IMR-90 (cell line): ENCODE measurements around the gene RAB11FIP3. TPM values are rescaled to one million over a fixed set of nuclear protein-coding genes. Genes with fewer than 3 reads are reported as not detected.

ENCODE experiments used
- ATAC-seq: fragments of 200-7000 bp; cut with Tn5 transposase; 2 replicates; pipeline ENCODE4 v1.9.1; 2020; ENCODE audit warnings: low read depth, mild to moderate bottlenecking, moderate library complexity
- BruUV-seq: library from RNA; stranded (reverse); fragments of 400-500 nt; replicated peaks from 2 replicates; lab custom pipeline; 2021; lab: Mats Ljungman, UMichigan
- CTCF ChIA-PET: fragments of 300-600 bp; formaldehyde crosslinking; extraction: SDS; loops from one replicate; lab custom pipeline; 2021; ENCODE audit warnings: antibody characterized with exemption; lab: Yijun Ruan, JAX
- POLR2A ChIA-PET: fragments of 300-600 bp; sonication (Branson Sonifier 250); formaldehyde crosslinking; loops from one replicate; lab custom pipeline; 2022; ENCODE audit warnings: antibody characterized with exemption; ENCODE audit not compliant: unreplicated experiment; lab: Charles Lee
- DNase-seq: peaks from one replicate; pipeline ENCODE4 v3.0.0; 2013
- H2AFZ ChIP-seq: replicated peaks from 2 replicates; pipeline ENCODE3; 2013; ENCODE audit warnings: low read length, mild to moderate bottlenecking; ENCODE audit not compliant: poor library complexity
- H2AK5ac ChIP-seq: 2 replicates; pipeline ENCODE4 v1.6.1; 2013; ENCODE audit warnings: low read depth, low read length, inconsistent platforms
- H2AK9ac ChIP-seq: replicated peaks from 2 replicates; pipeline ENCODE3; 2013; ENCODE audit warnings: mild to moderate bottlenecking, low read depth, low read length, moderate library complexity; ENCODE audit not compliant: poor library complexity
- H2BK120ac ChIP-seq: 2 replicates; pipeline ENCODE4 v1.6.1; 2013; ENCODE audit warnings: low read depth, low read length, inconsistent platforms
- H2BK15ac ChIP-seq: 3 replicates; pipeline ENCODE4 v1.6.1; 2013; ENCODE audit warnings: low read depth, low read length, inconsistent platforms
- H2BK20ac ChIP-seq: 2 replicates; pipeline ENCODE4 v1.6.1; 2013; ENCODE audit warnings: low read depth, mild to moderate bottlenecking, inconsistent platforms, low read length, moderate library complexity
- H2BK5ac ChIP-seq: 2 replicates; pipeline ENCODE4 v1.6.1; 2013; ENCODE audit warnings: mild to moderate bottlenecking, low read depth, low read length, inconsistent platforms; ENCODE audit not compliant: poor library complexity, severe bottlenecking
- H3K14ac ChIP-seq: replicated peaks from 2 replicates; pipeline ENCODE4 v1.6.1; 2013; ENCODE audit warnings: low read depth, low read length, inconsistent platforms
- H3K18ac ChIP-seq: 2 replicates; pipeline ENCODE4 v1.6.1; 2013; ENCODE audit warnings: low read depth, low read length, control low read depth
- H3K23ac ChIP-seq: 2 replicates; pipeline ENCODE4 v1.6.1; 2013; ENCODE audit warnings: low read depth, low read length, inconsistent platforms
- H3K27ac ChIP-seq: 2 replicates; pipeline ENCODE4 v1.5.1; 2013; ENCODE audit warnings: mild to moderate bottlenecking, control low read depth, low read length; ENCODE audit not compliant: insufficient read depth
- H3K27me3 ChIP-seq: 2 replicates; pipeline ENCODE4 v1.6.1; 2013; ENCODE audit warnings: low read length; ENCODE audit not compliant: control insufficient read depth, insufficient read depth
- H3K36me3 ChIP-seq: 2 replicates; pipeline ENCODE4 v1.6.1; 2013; ENCODE audit warnings: low read length, mixed read lengths; ENCODE audit not compliant: control insufficient read depth, insufficient read depth
- H3K4ac ChIP-seq: 2 replicates; pipeline ENCODE4 v1.6.1; 2013; ENCODE audit warnings: low read depth, low read length, inconsistent platforms
- H3K4me1 ChIP-seq: 2 replicates; pipeline ENCODE4 v1.6.1; 2013; ENCODE audit warnings: low read length, mixed read lengths; ENCODE audit not compliant: control insufficient read depth, insufficient read depth
- H3K4me2 ChIP-seq: 2 replicates; pipeline ENCODE4 v1.6.1; 2013; ENCODE audit warnings: low read depth, mild to moderate bottlenecking, control low read depth, low read length, moderate library complexity
- H3K4me3 ChIP-seq: 2 replicates; pipeline ENCODE4 v1.5.1; 2013; ENCODE audit warnings: low read depth, mild to moderate bottlenecking, control low read depth, low read length, moderate library complexity; ENCODE audit not compliant: insufficient read depth
- H3K56ac ChIP-seq: 2 replicates; pipeline ENCODE4 v1.6.1; 2013; ENCODE audit warnings: low read length, inconsistent platforms; ENCODE audit not compliant: insufficient read depth; ENCODE audit errors: extremely low read depth
- H3K79me1 ChIP-seq, 2 experiments: 2 replicates each; pipeline ENCODE4 v1.6.1; 2013; ENCODE audit warnings: low read length in 2 of 2, inconsistent platforms in 1 of 2, low read depth in 1 of 2
- H3K9ac ChIP-seq: 2 replicates; pipeline ENCODE4 v1.6.1; 2013; ENCODE audit warnings: low read depth, low read length, control low read depth
- H3K9me1 ChIP-seq: 2 replicates; pipeline ENCODE4 v1.6.1; 2013; ENCODE audit warnings: low read length, inconsistent platforms; ENCODE audit not compliant: insufficient read depth
- H3K9me3 ChIP-seq: 2 replicates; pipeline ENCODE4 v1.6.1; 2013; ENCODE audit warnings: low read length; ENCODE audit not compliant: control insufficient read depth, insufficient read depth
- H4K20me1 ChIP-seq: 2 replicates; pipeline ENCODE4 v1.6.1; 2013; ENCODE audit warnings: low read length, inconsistent platforms; ENCODE audit not compliant: insufficient read depth
- H4K5ac ChIP-seq: 2 replicates; pipeline ENCODE4 v1.6.1; 2013; ENCODE audit warnings: mild to moderate bottlenecking, low read depth, low read length, control low read depth
- H4K8ac ChIP-seq, 2 experiments: 2 replicates each; pipeline ENCODE4 v1.6.1; 2013; ENCODE audit warnings: low read depth in 2 of 2, low read length in 2 of 2, control low read depth in 1 of 2, inconsistent platforms in 1 of 2
- H4K91ac ChIP-seq: 2 replicates; pipeline ENCODE4 v1.6.1; 2013; ENCODE audit warnings: low read depth, low read length, inconsistent platforms; ENCODE audit not compliant: insufficient read depth
- BHLHE40 ChIP-seq: fragments of 150-350 bp; IDR thresholded peaks from 2 replicates; pipeline ENCODE4 v1.6.1; 2016; ENCODE audit warnings: mild to moderate bottlenecking, low read depth, low read length
- CHD1 ChIP-seq: IDR thresholded peaks from 2 replicates; pipeline ENCODE4 v1.6.1; 2012; ENCODE audit warnings: low read depth, low read length, improper control_type of control experiment
- CTCF ChIP-seq: conservative IDR thresholded peaks from 2 replicates; pipeline ENCODE4 v1.5.1; 2012; ENCODE audit warnings: mild to moderate bottlenecking, low read depth, low read length, improper control_type of control experiment
- ELK1 ChIP-seq: fragments of 150-350 bp; IDR thresholded peaks from 2 replicates; pipeline ENCODE4 v1.6.1; 2016; ENCODE audit warnings: low read depth, mild to moderate bottlenecking, low read length, moderate library complexity, borderline replicate concordance
- FOS ChIP-seq: fragments of 150-350 bp; IDR thresholded peaks from 2 replicates; pipeline ENCODE4 v1.6.1; 2016; ENCODE audit warnings: low read depth, low read length
- MAFK ChIP-seq: IDR thresholded peaks from 2 replicates; pipeline ENCODE4 v1.6.1; 2012; ENCODE audit warnings: low read depth, low read length, improper control_type of control experiment
- MAZ ChIP-seq: IDR thresholded peaks from 2 replicates; pipeline ENCODE4 v1.6.1; 2012; ENCODE audit warnings: low read depth, mild to moderate bottlenecking, low read length, improper control_type of control experiment, moderate library complexity, borderline replicate concordance
- MXI1 ChIP-seq: IDR thresholded peaks from 2 replicates; pipeline ENCODE4 v1.6.1; 2012; ENCODE audit warnings: low read depth, mild to moderate bottlenecking, low read length, moderate library complexity, borderline replicate concordance
- POLR2A ChIP-seq: IDR thresholded peaks from 2 replicates; pipeline ENCODE4 v1.6.1; 2012; ENCODE audit warnings: mild to moderate bottlenecking, low read depth, low read length
- RAD21 ChIP-seq: IDR thresholded peaks from 2 replicates; pipeline ENCODE4 v1.6.1; 2012; ENCODE audit warnings: low read length, improper control_type of control experiment
- RFX5 ChIP-seq: IDR thresholded peaks from 2 replicates; pipeline ENCODE4 v1.8.0; 2012; ENCODE audit warnings: low read depth, mild to moderate bottlenecking, low read length, moderate library complexity
- SMC3 ChIP-seq: fragments of 150-350 bp; IDR thresholded peaks from 2 replicates; pipeline ENCODE4 v1.6.1; 2016; ENCODE audit warnings: low read depth, mild to moderate bottlenecking, antibody characterized with exemption, low read length, moderate library complexity
- USF2 ChIP-seq: fragments of 150-350 bp; IDR thresholded peaks from 2 replicates; pipeline ENCODE4 v1.6.1; 2017; ENCODE audit warnings: mild to moderate bottlenecking, antibody characterized with exemption, low read length, low read depth
- WGBS, 2 experiments: methylation state at CpG; one replicate each; pipeline versions ENCODE4 v1.1.5 to v1.1.7; 2013; ENCODE audit warnings: missing lambda C conversion rate in 2 of 2; ENCODE audit not compliant: insufficient read length in 1 of 2; ENCODE audit errors: extremely low coverage in 2 of 2; 5-methylcytosine and 5-hydroxymethylcytosine counted together
- dilution Hi-C: fragments of 300-500 bp; cut with HindIII; formaldehyde crosslinking; loops from one replicate; pipeline ENCODE4 v1.14.3; 2018; ENCODE audit warnings: low sequenced_read_pairs; ENCODE audit not compliant: unreplicated experiment
- in situ Hi-C: fragments of 300-500 bp; cut with MboI; formaldehyde crosslinking; loops from 3 replicates; pipeline ENCODE4 v1.14.3; 2019; ENCODE audit warnings: low sequenced_read_pairs, inconsistent platforms, mixed read lengths
- intact Hi-C: fragments of 100-400 bp; cut with micrococcal nuclease; formaldehyde crosslinking; loops from 2 replicates; pipeline ENCODE4 v1.10.0; 2022
- polyA plus RNA-seq, 3 experiments: library from polyadenylated mRNA; depleted of rRNA; stranded (reverse); fragments of >200 nt; gene quantifications; 2 replicates each; pipeline ENCODE4 v1.2.3, GENCODE V29; 2012; ENCODE audit warnings: low replicate concordance in 1 of 3
- total RNA-seq: library from RNA; depleted of rRNA; stranded (reverse); fragments of >200 nt; gene quantifications from 2 replicates; pipeline ENCODE4 v1.2.3, GENCODE V29; 2012

RAB11FIP3 gene
- total and polyA plus RNA-seq, 2 of the 4 experiments (the other 2 are of a cell fraction): 7.5 to 22.5 TPM

GRCh38 chr16:410516-411178 is 14.8 kb upstream of the RAB11FIP3 start:
- Histone ChIP-seq H3K79me1 (no peaks in the 10 kb centered on the region), H3K9me3 (no peaks in the 10 kb centered on the region), H2BK20ac (no peak overlapping the region), H3K4me3 (no peak overlapping the region), H3K9me1 (no peaks in the 10 kb centered on the region), H3K9ac (no peak overlapping the region), H2AK9ac (no peak overlapping the region), H3K36me3 (peaks cover 2% of the 10 kb centered on the region; the same call in 1 of the 2 replicates), H3K4me1 (no peaks in the 10 kb centered on the region), H2BK15ac (no peak overlapping the region), H4K91ac (no peak overlapping the region), H4K20me1 (no peaks in the 10 kb centered on the region), H3K4ac (no peak overlapping the region), H3K27me3 (no peaks in the 10 kb centered on the region), H3K23ac (no peak overlapping the region), H3K14ac (no peak overlapping the region), H3K4me2 (no peak overlapping the region), H3K27ac (no peak overlapping the region), H2BK5ac (no peak overlapping the region), H2AK5ac (no peak overlapping the region), H3K18ac (no peak overlapping the region), H4K8ac (no peak overlapping the region), H2AFZ (no peak overlapping the region), H3K56ac (no peak overlapping the region), H2BK120ac (no peak overlapping the region), H4K5ac (no peak overlapping the region)
- dilution Hi-C loops (no loop called here), in situ Hi-C loops (no loop called here), intact Hi-C loops (no loop called here)
- POLR2A ChIA-PET: no interaction called here
- DNase-seq (no peak), ATAC-seq (no peak)
- WGBS, 2 experiments: 89% methylated on average over 17 of the region's 36 CpGs; no CpG with 5 or more reads in 1 of the 2 experiments
- CTCF ChIA-PET: no interaction called here
- no TSS peak for BruUV-seq
- TF ChIP-seq CTCF: no peak
- TF ChIP-seq MXI1: no peak
- no peak for TF ChIP-seq SMC3
- TF ChIP-seq RAD21: no peak
- no peak for TF ChIP-seq RFX5
- no peak for TF ChIP-seq MAFK
- TF ChIP-seq MAZ: no peak
- TF ChIP-seq FOS: no peak
- TF ChIP-seq USF2: no peak
- no peak for TF ChIP-seq POLR2A
- TF ChIP-seq BHLHE40: no peak
- TF ChIP-seq ELK1: no peak
- no peak for TF ChIP-seq CHD1
